GM18526 (cell line): ENCODE data around the gene MSANTD3.

Experiments
- POLR2A ChIP-seq: IDR thresholded peaks from 3 replicates; pipeline ENCODE4 v1.6.1; 2011; ENCODE audit not compliant: insufficient read length; ENCODE audit errors: extremely low read depth

The MSANTD3 gene

GRCh38 chr9:100474082-100474923, 47.4 kb downstream of the MSANTD3 start:
- TF ChIP-seq POLR2A: no peak

- TF ChIP-seq POLR2A: no peak
Observed at GRCh38 chr9:100474924-100475276, 48.0 kb downstream of the MSANTD3 start.

DNA sequence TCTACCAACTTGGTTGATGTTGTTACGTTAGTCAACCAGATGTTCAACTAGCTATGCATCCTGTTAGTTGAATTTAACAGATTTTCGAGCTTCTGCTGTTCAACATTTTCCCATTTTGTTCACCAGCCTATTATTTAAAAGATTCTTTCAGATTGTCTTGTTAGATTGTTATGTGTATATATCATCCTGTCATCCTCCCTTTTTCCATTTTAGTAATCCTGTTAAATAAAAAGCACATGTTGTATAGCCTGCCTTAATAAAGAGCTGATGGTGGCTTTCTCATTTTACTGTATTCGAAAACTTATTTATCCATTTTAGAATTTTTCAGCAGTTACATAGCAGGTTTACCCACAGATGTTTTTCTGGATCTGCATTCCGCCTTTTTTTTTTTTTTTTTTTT, 50.3 kb downstream of the MSANTD3 start:
- no peak for TF ChIP-seq POLR2A

- no peak for TF ChIP-seq POLR2A
Observed at GRCh38 chr9:100478192-100478591, 51.2 kb downstream of the MSANTD3 start.

DNA sequence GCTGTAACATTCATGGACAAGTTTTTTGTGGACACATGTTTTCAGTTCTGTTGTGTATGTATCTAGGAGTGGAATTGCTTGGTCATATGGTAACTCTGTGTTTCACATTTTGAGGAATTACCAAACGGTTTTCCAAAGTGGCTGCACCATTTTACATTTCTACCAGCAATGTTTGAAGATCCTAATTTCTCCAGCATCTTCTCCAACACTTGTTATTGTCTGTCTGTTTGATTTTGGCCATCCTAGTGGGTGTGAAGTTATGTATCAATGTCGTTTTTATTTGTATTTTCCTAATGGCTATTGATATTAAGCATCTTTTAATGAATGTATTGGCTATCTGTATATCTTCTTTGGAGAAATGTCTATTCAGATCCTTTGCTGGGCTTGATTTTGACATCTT, 52.9 kb downstream of the MSANTD3 start:
- no peak for TF ChIP-seq POLR2A

DNA sequence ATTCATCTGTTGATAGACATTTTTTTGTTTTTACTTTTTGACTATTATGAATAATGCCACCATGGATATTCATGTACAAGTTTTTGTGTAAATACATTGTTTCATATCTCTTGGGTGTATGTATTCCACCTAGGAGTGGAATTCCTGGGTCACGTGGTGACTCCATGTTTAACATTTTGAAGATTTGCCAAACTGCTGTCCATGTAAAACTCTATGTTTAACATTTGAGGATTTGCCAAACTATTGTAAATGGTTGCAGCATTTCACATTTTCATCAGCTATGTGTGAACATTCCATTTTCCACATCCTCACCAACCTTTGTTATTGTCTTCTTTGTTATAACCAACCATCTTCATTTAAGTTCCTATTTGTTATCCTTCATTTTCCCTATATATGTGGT, 58.3 kb downstream of the MSANTD3 start:
- no peak for TF ChIP-seq POLR2A

- TF ChIP-seq POLR2A: no peak
Observed at GRCh38 chr9:100486479-100487176, 59.7 kb downstream of the MSANTD3 start.

- no peak for TF ChIP-seq POLR2A
Observed at GRCh38 chr9:100488177-100488576, 61.2 kb downstream of the MSANTD3 start.

GRCh38 chr9:100489836-100490235, 62.9 kb downstream of the MSANTD3 start:
- no peak for TF ChIP-seq POLR2A

DNA sequence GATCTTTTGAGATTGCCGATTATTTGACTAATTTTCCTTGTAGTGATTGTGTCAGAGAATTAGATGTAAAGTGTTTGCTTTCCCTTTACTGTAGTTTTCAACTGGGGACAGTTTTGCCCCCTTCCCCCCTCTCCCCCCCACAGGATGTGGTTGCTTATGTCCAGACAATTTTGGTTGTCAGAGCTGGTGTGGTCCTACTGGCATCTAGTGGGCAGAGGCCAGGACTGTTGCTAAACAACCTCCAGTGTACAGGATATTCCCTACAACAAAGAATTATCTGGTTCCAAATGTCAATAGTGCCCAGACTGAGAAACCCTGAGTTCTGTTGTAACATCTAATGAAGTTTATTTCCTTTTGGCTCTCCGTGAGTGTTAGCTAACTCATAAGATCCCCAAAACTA, 66.0 kb downstream of the MSANTD3 start:
- no peak for TF ChIP-seq POLR2A

GRCh38 chr9:100498592-100498991, 71.6 kb downstream of the MSANTD3 start:
- TF ChIP-seq POLR2A: no peak

- TF ChIP-seq POLR2A: no peak
Observed at GRCh38 chr9:100499460-100499859, 72.5 kb downstream of the MSANTD3 start.

DNA sequence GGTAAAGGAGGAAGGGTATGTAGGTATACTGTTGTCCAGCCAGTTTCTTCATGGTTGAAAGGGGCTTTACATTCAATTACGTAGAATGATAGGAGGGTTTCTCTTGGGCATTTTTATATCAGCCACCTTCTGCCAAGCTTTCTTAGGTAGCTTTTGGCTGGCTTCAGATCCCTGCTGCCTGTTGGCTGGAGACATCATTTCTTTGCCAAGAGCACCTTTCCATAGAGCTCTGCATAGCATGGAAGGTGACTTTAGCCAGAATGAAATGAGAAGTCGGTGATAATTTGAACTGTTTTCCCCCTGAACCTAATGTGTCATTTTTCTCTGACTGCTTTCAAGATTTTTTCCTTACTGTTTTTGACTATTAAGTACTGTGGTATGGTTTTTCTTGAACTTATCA, 72.9 kb downstream of the MSANTD3 start:
- no peak for TF ChIP-seq POLR2A
